Body of pancreas (tissue), 4 donors: ENCODE data around the gene MMP11. TPM values are rescaled to one million over a fixed set of nuclear protein-coding genes. Genes with fewer than 3 reads are reported as not detected.
A peak's percentile ranks its signal among the peaks of the same experiment; 100 is the strongest.

ENCODE experiments used
- ATAC-seq: fragments of 150-250 bp; one replicate; pipeline ENCODE4 v1.9.1; 2016
- DNase-seq, 4 donors: peaks; one replicate each; pipeline ENCODE4 v3.0.0-alpha.2; 2019
- H3K27ac ChIP-seq, 4 donors: fragments of 200-600 bp; sonication (generic); 1 replicate in 3 of 4; 2 replicates in 1 of 4; pipeline versions ENCODE4 v1.5.1 to v1.6.1; 2016 to 2019; ENCODE audit warnings: mild to moderate bottlenecking in 1 of 4, mixed read lengths in 1 of 4, moderate library complexity in 1 of 4
- H3K27me3 ChIP-seq, 2 donors: fragments of 200-600 bp; sonication (generic); one replicate each; pipeline ENCODE4 v1.6.0; 2016; ENCODE audit warnings: mild to moderate bottlenecking in 1 of 2
- H3K36me3 ChIP-seq, 2 donors: fragments of 200-600 bp; sonication (generic); replicated peaks in 1 of 2; 2 replicates each; pipeline ENCODE4 v1.5.1; 2016; ENCODE audit warnings: low read depth in 2 of 2; ENCODE audit not compliant: insufficient read depth in 1 of 2
- H3K4me1 ChIP-seq: fragments of 200-600 bp; sonication (generic); one replicate; pipeline ENCODE4 v1.6.0; 2016
- H3K4me3 ChIP-seq, 2 donors: fragments of 200-600 bp; sonication (generic); 1 replicate in 1 of 2; 2 replicates in 1 of 2; pipeline ENCODE4 v1.5.1; 2016 to 2019
- H3K9me3 ChIP-seq, 3 donors: fragments of 200-600 bp; sonication (generic); 1 replicate in 2 of 3; 2 replicates in 1 of 3; pipeline ENCODE4 v1.5.1; 2016
- CTCF ChIP-seq, 7 experiments: fragments of 450-650 bp in 4 of 7; fragments of 200-600 bp in 3 of 7; sonication (generic) in 3 of 7; IDR thresholded peaks; one replicate each; pipeline ENCODE4 v1.5.1; 2016 to 2019; ENCODE audit warnings: antibody characterized with exemption in 7 of 7
- POLR2A ChIP-seq, 3 donors: fragments of 450-650 bp; IDR thresholded peaks; one replicate each; pipeline ENCODE4 v1.6.1; 2016; ENCODE audit warnings: antibody characterized with exemption in 3 of 3, mild to moderate bottlenecking in 2 of 3
- WGBS, 2 donors: methylation state at CpG; one replicate each; pipeline ENCODE4 v1.1.5; 2017; 5-methylcytosine and 5-hydroxymethylcytosine counted together
- intact Hi-C: fragments of 100-400 bp; cut with DNase I; formaldehyde crosslinking; loops from one replicate; pipeline ENCODE4 v1.15.1; 2023
- total RNA-seq, 2 donors: library from RNA; depleted of rRNA; stranded (reverse); fragments of >200 nt; gene quantifications; one replicate each; pipeline ENCODE4 v1.1.0, GENCODE V29; 2016

Gene MMP11
- total RNA-seq, 2 donors from 2014 or later, result 1.0 to 2.0 TPM

- Histone ChIP-seq H3K4me1 (peaks cover 3% of the 10 kb centered on the region), H3K4me3 (no peak overlapping the region), H3K9me3 (no peaks in the 10 kb centered on the region), H3K27me3 (no peaks in the 10 kb centered on the region), H3K27ac (no peak overlapping the region), H3K36me3 (peaks cover 4 to 32% of the 10 kb centered on the region in 2 donors)
- TF ChIP-seq CTCF (IDR thresholded peaks at IDR 0.05) (no peak), POLR2A (IDR thresholded peaks at IDR 0.05) (no peak)
- ATAC-seq, result no peak
- 87 to 92% methylated on average over 10 of the region's 10 CpGs for WGBS, 2 donors
- peak in 1 of 4 donors; percentile 31 for DNase-seq
- intact Hi-C loops, result no loop called here
These were observed 56.4 kb downstream of the MMP11 start for GRCh38 chr22:23828800-23829680.

DNA sequence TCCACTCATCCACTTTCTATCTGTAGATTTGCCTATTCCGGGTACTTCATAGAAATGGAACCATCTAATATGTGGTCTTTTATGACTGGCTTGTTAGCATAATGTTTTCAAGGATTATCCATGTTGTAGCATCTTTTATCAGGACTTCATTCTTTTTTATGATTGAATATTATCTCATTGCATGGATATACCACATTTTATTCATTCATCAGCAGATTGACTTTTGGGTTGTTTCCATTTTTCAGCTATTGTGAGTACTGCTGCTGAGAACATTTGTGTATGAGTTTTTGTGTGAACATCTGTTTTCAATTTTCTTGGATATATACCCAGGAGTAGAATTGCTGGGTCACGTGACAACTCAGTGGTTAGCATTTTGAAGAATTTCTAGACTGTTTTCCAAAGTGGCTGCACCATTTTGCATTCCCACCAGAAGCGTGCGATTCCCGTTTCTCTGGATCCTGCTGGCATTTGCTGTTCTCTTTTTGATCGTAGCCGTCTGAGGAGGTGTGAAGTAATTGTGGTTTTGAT, 57.3 kb downstream of the MMP11 start:
- ATAC-seq, result no peak
- Histone ChIP-seq H3K27ac (no peak overlapping the region), H3K27me3 (no peaks in the 10 kb centered on the region), H3K9me3 (no peaks in the 10 kb centered on the region), H3K4me3 (no peak overlapping the region), H3K4me1 (peaks cover 10% of the 10 kb centered on the region), H3K36me3 (peaks cover 4 to 26% of the 10 kb centered on the region in 2 donors)
- no peak for DNase-seq
- intact Hi-C loops, result no loop called here
- 79 to 83% methylated on average over 7 of the region's 7 CpGs for WGBS, 2 donors
- TF ChIP-seq CTCF (IDR thresholded peaks at IDR 0.05), result no peak
- no peak for TF ChIP-seq POLR2A (IDR thresholded peaks at IDR 0.05)

DNA sequence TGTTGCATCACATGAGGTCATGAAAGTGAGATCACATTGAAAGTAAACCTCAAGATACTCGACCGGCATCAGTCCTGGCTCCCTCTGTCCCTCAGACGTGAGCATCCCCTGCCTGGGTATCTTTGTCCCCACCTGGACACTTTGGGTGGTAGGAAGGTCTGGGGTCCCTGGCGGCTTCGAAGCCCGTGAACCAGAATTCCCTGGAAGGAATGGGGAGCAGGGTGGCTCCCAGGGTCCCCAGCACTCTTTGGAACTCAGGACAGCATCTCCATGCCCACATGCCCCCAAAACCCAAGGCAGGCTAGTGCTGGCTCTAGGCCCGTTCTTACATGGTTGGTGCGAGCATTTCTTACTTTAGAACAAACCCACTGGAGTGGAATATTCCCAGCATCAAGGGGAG, 58.6 kb downstream of the MMP11 start:
- WGBS, 2 donors, result 86 to 96% methylated on average over 8 of the region's 8 CpGs

DNA sequence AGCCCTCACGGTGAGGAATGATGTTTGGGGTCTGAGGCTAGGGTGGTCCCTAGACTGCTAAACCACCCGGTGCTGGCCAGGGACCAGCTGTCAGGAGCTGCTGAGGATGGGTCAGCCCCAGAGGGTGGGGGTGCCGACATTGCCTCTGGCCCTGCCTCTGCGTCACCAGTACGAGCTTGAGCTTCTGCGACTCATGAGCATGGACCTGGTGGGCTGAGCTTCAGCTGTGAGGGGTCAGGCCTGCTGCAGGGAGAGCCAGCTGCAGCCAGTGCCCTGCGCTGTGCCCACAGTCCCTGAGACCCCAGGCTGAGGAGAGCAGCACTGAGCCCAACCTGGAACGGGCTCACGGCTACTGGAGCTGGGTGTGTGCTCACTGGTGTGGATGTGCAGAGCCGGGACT, 59.1 kb downstream of the MMP11 start:
- no peaks in the 10 kb centered on the region for H3K9me3 ChIP-seq
- no peak for DNase-seq
- H3K27ac ChIP-seq, result no peak overlapping the region
- intact Hi-C loops, result no loop called here
- no peak for ATAC-seq
- WGBS, 2 donors, result 81 to 100% methylated on average over 1 to 6 of the region's 10 CpGs
- peaks cover 29% of the 10 kb centered on the region for H3K4me1 ChIP-seq
- peaks cover 1 to 17% of the 10 kb centered on the region in 2 donors for H3K36me3 ChIP-seq
- TF ChIP-seq CTCF (IDR thresholded peaks at IDR 0.05) (no peak), POLR2A (IDR thresholded peaks at IDR 0.05) (no peak)
- H3K27me3 ChIP-seq, result no peaks in the 10 kb centered on the region
- no peak overlapping the region for H3K4me3 ChIP-seq

More for the DNA sequence above, 58.6 kb downstream of the MMP11 start:
- intact Hi-C loops, result no loop called here
- Histone ChIP-seq H3K27ac (no peak overlapping the region), H3K36me3 (peaks cover 4 to 17% of the 10 kb centered on the region in 2 donors), H3K9me3 (no peaks in the 10 kb centered on the region), H3K4me3 (no peak overlapping the region), H3K27me3 (no peaks in the 10 kb centered on the region), H3K4me1 (peaks cover 24% of the 10 kb centered on the region)
- TF ChIP-seq POLR2A (IDR thresholded peaks at IDR 0.05), result no peak
- no peak for DNase-seq
- ATAC-seq, result no peak

- no peak for DNase-seq
- intact Hi-C loops, result no loop called here
- peaks cover 0 to 11% of the 10 kb centered on the region in 2 donors for H3K36me3 ChIP-seq
- TF ChIP-seq CTCF (IDR thresholded peaks at IDR 0.05) (no peak), POLR2A (IDR thresholded peaks at IDR 0.05) (no peak)
- H3K9me3 ChIP-seq, result no peaks in the 10 kb centered on the region
- 68 to 86% methylated on average over 3 to 11 of the region's 11 CpGs for WGBS, 2 donors
- ATAC-seq, result no peak
- H3K4me1 ChIP-seq, result peaks cover 35% of the 10 kb centered on the region
- H3K27ac ChIP-seq, result peak overlapping the region in 1 of 4 donors; percentile 16
- H3K27me3 ChIP-seq, result no peaks in the 10 kb centered on the region
- no peak overlapping the region for H3K4me3 ChIP-seq
These were observed 59.8 kb downstream of the MMP11 start for GRCh38 chr22:23832226-23833016.
